NCI-H146 treated with DMSO at 0.1 percent for 48 hours (cell line): ENCODE data around the gene HIBADH.
"Not testable (repeated sequence)": the region's sequence is repeated elsewhere in the genome, so short reads cannot be mapped to it uniquely, and the experiment has no call there.

Source experiments
- DNase-seq: peaks from one replicate; lab custom pipeline; 2025; ENCODE audit not compliant: unreplicated experiment; lab: John Stamatoyannopoulos, UW

Gene HIBADH

GRCh38 chr7:27603813-27604212, 58.9 kb downstream of the HIBADH start:
- no peak for DNase-seq

GRCh38 chr7:27602766-27603165, 59.9 kb downstream of the HIBADH start:
- DNase-seq, result no peak

- no peak for DNase-seq
These were observed 61.5 kb downstream of the HIBADH start for GRCh38 chr7:27601217-27601616.

- no peak for DNase-seq
These were observed 62.4 kb downstream of the HIBADH start for GRCh38 chr7:27600247-27600646.

- DNase-seq, result no peak
These were observed 67.7 kb downstream of the HIBADH start for GRCh38 chr7:27595009-27595408.

- DNase-seq, result no peak
These were observed 69.5 kb downstream of the HIBADH start for GRCh38 chr7:27593226-27593625.

- no peak for DNase-seq
These were observed 72.3 kb downstream of the HIBADH start for GRCh38 chr7:27590416-27590815.

GRCh38 chr7:27587429-27587828, 75.3 kb downstream of the HIBADH start:
- no peak for DNase-seq

GRCh38 chr7:27586825-27587224, 75.9 kb downstream of the HIBADH start:
- peak; percentile 40 for DNase-seq

GRCh38 chr7:27585781-27586447, 76.8 kb downstream of the HIBADH start:
- no peak for DNase-seq

GRCh38 chr7:27581906-27582305, 80.8 kb downstream of the HIBADH start:
- DNase-seq, result no peak

- no peak for DNase-seq
These were observed 81.6 kb downstream of the HIBADH start for GRCh38 chr7:27581119-27581518.

- DNase-seq, result no peak
These were observed 83.1 kb downstream of the HIBADH start for GRCh38 chr7:27579565-27579964.

GRCh38 chr7:27578169-27578568, 84.5 kb downstream of the HIBADH start:
- DNase-seq, result not testable (repeated sequence)

GRCh38 chr7:27576360-27576944, 86.2 kb downstream of the HIBADH start:
- peak; percentile 9 for DNase-seq

- no peak for DNase-seq
These were observed 87.1 kb downstream of the HIBADH start for GRCh38 chr7:27575613-27576012.

GRCh38 chr7:27569106-27569505, 93.6 kb downstream of the HIBADH start:
- DNase-seq, result no peak

GRCh38 chr7:27567266-27567665, 95.4 kb downstream of the HIBADH start:
- no peak for DNase-seq

- DNase-seq, result no peak
These were observed 97.7 kb downstream of the HIBADH start for GRCh38 chr7:27564881-27565482.

- DNase-seq, result no peak
These were observed 101.9 kb downstream of the HIBADH start for GRCh38 chr7:27560706-27561235.

- no peak for DNase-seq
These were observed 107.0 kb downstream of the HIBADH start for GRCh38 chr7:27555670-27556069.

GRCh38 chr7:27554826-27555225, 107.9 kb downstream of the HIBADH start:
- no peak for DNase-seq
